Right cardiac atrium (tissue), 5 donors: ENCODE results near the gene HMCN1. TPM values are rescaled to one million over a fixed set of nuclear protein-coding genes. Genes with fewer than 3 reads are reported as not detected.

Source experiments
- ATAC-seq, 2 donors: fragments of 200-7000 bp; cut with Tn5 transposase; one replicate each; pipeline versions ENCODE4 v1.8.0 to v1.9.1; 2020; ENCODE audit warnings: moderate library complexity in 2 of 2, mild to moderate bottlenecking in 1 of 2
- DNase-seq, 3 donors: peaks; one replicate each; pipeline ENCODE4 v3.0.0-alpha.2; 2020
- H3K27ac ChIP-seq: one replicate; pipeline ENCODE4 v1.5.1; 2013; ENCODE audit warnings: mild to moderate bottlenecking, low read length, control low read depth, moderate library complexity
- H3K27me3 ChIP-seq: one replicate; pipeline ENCODE4 v1.6.1; 2013; ENCODE audit not compliant: control insufficient read depth, insufficient read depth
- H3K4me1 ChIP-seq: one replicate; pipeline ENCODE4 v1.6.1; 2013; ENCODE audit warnings: low read length; ENCODE audit not compliant: control insufficient read depth, insufficient read depth
- H3K4me3 ChIP-seq: one replicate; pipeline ENCODE4 v1.5.1; 2013; ENCODE audit warnings: low read length, control low read depth
- H3K9me3 ChIP-seq: one replicate; pipeline ENCODE4 v1.6.1; 2013; ENCODE audit warnings: low read length; ENCODE audit not compliant: control insufficient read depth
- WGBS: extraction: QIAGEN DNeasy Blood & Tissue Kit; methylation state at CpG from one replicate; pipeline ENCODE4 v1.1.7; 2013; 5-methylcytosine and 5-hydroxymethylcytosine counted together
- intact Hi-C, 4 donors: fragments of 100-400 bp; cut with DNase I; formaldehyde crosslinking; loops; one replicate each; pipeline versions ENCODE4 v1.11.0 to v1.14.0; 2022 to 2023
- polyA plus RNA-seq: library from polyadenylated mRNA; stranded (reverse); fragments of 200-250 nt; gene quantifications from one replicate; pipeline ENCODE4 v1.2.3, GENCODE V29; 2013
- total RNA-seq, 4 donors: library from RNA; stranded (reverse); fragmentation: NEBNext Ultra II Directional; extraction: Animal tissue kit (Norgen Biotek cat#: 25700); gene quantifications; one replicate each; pipeline ENCODE4 v1.2.1, GENCODE V29; 2021
- donor health status: healthy with polysubstance abuse.
- donor health status: DM: no; HTN: yes; CAD: no.
- donor health status: DM: no; HTN: no; CAD: no.
- donor health status: DM: no; HTN: yes; CAD: no; lungs with severe emphysema.
- donor health status: DM: yes; HTN: yes; CAD: no.

Gene HMCN1
- total and polyA plus RNA-seq, 5 donors = 4.0 to 17.1 (median 14.8) TPM

DNA sequence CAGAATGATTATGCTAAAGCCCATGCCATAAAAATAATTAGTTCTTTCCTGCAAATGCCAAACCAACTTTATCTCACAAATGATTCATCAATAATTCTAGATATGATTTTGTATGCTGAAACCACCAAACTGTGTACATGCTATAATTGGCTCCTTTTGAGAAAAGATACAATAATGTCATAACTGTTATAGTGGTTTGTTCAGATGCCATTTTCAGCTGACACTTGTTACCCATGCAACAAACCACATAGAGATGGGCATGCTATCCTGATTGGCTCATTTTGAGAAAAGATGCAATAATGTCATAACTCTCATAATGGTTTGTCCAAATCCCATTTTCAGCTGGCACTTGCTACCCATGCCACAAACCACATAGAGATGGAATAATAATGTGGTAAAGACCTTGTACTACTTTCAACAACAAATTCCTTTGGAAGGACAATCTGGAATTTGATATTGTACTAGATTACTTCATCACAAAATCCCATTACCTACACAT is 357.1 kb downstream of the HMCN1 start:
- no peak for ATAC-seq
- intact Hi-C loops = no loop called here
- Histone ChIP-seq H3K27ac (no peak overlapping the region), H3K27me3 (no peaks in the 10 kb centered on the region), H3K4me3 (no peak overlapping the region), H3K4me1 (no peaks in the 10 kb centered on the region), H3K9me3 (no peaks in the 10 kb centered on the region)
- DNase-seq = no peak

- DNase-seq (peak in 1 of 3 donors; percentile 36), ATAC-seq (peak; percentile 81 to 95)
- Histone ChIP-seq H3K9me3 (no peaks in the 10 kb centered on the region), H3K27ac (no peak overlapping the region), H3K27me3 (no peaks in the 10 kb centered on the region), H3K4me1 (no peaks in the 10 kb centered on the region), H3K4me3 (no peak overlapping the region)
- intact Hi-C loops = no loop called here
- WGBS = 24% methylated on average over 2 of the region's 2 CpGs
Observed at GRCh38 chr1:186093437-186093836, 359.2 kb downstream of the HMCN1 start.

DNA sequence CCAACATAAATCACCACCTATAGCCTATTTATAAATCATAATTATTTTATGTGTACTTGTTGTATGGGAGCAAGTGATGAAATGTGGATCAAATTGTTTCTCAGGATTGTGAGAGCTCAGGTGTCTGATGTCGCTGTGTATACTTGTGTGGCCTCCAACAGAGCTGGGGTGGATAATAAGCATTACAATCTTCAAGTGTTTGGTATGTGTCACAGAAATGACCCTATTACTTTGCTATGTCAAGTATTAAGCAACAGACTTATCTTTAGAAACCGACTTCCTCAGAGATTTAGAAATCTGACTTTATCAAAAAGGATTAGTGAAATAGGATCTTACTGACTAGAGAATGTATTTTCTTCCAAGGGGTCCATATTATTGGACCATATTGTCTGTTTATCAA is 360.0 kb downstream of the HMCN1 start:
- ATAC-seq = peak; percentile 38 to 81
- no peaks in the 10 kb centered on the region for H3K9me3 ChIP-seq
- intact Hi-C loops = no loop called here
- no peak for DNase-seq
- H3K27ac ChIP-seq = no peak overlapping the region
- no peaks in the 10 kb centered on the region for H3K4me1 ChIP-seq
- H3K4me3 ChIP-seq = no peak overlapping the region
- WGBS = 46% methylated on average over 2 of the region's 2 CpGs
- no peaks in the 10 kb centered on the region for H3K27me3 ChIP-seq

DNA sequence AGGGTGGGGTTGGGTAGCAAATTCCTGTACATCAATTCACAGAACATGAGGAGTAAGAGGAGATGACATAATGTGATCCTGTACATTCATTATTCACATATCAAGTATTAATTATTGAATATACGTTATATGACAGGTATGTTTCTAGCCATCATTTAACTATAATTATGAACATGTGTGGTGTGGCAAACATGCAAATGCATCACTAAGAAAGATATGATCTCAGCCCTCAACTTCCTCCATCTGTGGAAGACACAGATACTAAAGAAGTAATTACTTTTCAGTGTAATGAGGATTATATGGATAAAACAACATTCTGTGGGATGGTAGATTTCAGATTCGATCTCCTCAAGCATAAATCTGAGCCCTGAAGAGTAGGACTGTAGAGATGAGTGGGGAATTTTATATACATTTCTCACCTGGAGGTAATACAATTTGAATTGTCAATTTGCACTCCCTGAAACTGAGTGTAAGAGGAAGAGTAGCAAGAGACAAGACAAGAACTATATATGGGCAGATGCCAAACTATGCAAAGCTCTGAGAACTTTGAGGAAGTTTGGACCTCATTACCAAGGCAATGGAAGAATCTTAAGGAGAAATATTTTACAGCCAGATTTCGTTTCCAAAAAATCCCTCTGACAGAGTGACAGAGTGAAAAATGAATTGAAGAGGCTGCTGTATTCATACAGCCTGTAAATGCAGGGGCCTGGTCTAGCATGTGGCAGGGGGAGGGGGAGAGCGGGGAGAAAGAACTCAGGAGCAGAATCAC is 365.3 kb downstream of the HMCN1 start:
- Histone ChIP-seq H3K4me1 (no peaks in the 10 kb centered on the region), H3K27me3 (no peaks in the 10 kb centered on the region), H3K27ac (no peak overlapping the region), H3K4me3 (no peak overlapping the region), H3K9me3 (no peaks in the 10 kb centered on the region)
- WGBS = 77% methylated on average over 4 of the region's 4 CpGs
- intact Hi-C loops = no loop called here
- DNase-seq (no peak), ATAC-seq (no peak)

GRCh38 chr1:186102107-186102506 is 367.9 kb downstream of the HMCN1 start:
- intact Hi-C loops = no loop called here
- ATAC-seq = no peak

DNA sequence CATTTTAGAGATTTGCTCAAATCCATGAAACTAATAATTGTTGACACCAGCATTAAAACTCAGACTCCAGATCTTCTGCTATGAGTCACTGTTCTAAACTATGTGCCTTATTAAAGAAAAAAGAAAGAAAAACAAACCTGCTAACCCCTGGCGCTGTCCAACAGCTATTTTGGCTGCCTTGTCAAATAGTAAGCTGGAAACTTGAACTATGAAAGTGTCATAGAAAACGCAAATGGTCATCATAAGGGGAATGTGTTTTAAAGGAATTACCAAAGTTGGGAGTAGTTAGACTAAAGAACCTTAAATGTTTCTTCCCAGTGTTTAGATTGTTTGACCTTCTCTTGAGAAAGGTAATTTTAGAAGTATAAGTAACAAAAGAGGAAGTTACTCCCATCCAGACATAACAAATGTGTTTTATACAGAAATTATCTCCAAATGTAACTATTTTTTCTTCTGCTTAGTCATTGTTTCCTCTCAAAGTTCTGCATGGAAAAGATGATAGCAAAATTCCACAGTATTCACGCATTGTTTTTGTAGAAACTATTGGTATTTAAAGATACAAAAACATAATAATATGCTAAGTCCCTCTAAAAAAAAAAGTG is 368.5 kb downstream of the HMCN1 start:
- 23% methylated on average over 3 of the region's 3 CpGs for WGBS
- Histone ChIP-seq H3K4me1 (no peaks in the 10 kb centered on the region), H3K27ac (no peak overlapping the region), H3K9me3 (no peaks in the 10 kb centered on the region), H3K27me3 (no peaks in the 10 kb centered on the region), H3K4me3 (no peak overlapping the region)
- DNase-seq = peak; percentile 21 to 47 (median 28)
- ATAC-seq = peak; percentile 86 to 92
- intact Hi-C loops = no loop called here

More at GRCh38 chr1:186102107-186102506, 367.9 kb downstream of the HMCN1 start:
- WGBS = 72% methylated on average over 1 of the region's 1 CpG
- DNase-seq = no peak
- Histone ChIP-seq H3K4me3 (no peak overlapping the region), H3K27ac (no peak overlapping the region), H3K4me1 (no peaks in the 10 kb centered on the region), H3K27me3 (no peaks in the 10 kb centered on the region), H3K9me3 (no peaks in the 10 kb centered on the region)

GRCh38 chr1:186104459-186104858 is 370.3 kb downstream of the HMCN1 start:
- 96% methylated on average over 1 of the region's 1 CpG for WGBS
- Histone ChIP-seq H3K27me3 (no peaks in the 10 kb centered on the region), H3K9me3 (no peaks in the 10 kb centered on the region), H3K27ac (no peak overlapping the region), H3K4me1 (no peaks in the 10 kb centered on the region), H3K4me3 (no peak overlapping the region)
- DNase-seq = no peak
- intact Hi-C loops = no loop called here
- no peak for ATAC-seq

- H3K4me1 ChIP-seq = no peaks in the 10 kb centered on the region
- no peaks in the 10 kb centered on the region for H3K27me3 ChIP-seq
- DNase-seq = peak in 1 of 3 donors; percentile 29
- intact Hi-C loops = no loop called here
- ATAC-seq = peak; percentile 71 to 99
- 87% methylated on average over 2 of the region's 2 CpGs for WGBS
- H3K9me3 ChIP-seq = no peaks in the 10 kb centered on the region
- no peak overlapping the region for H3K4me3 ChIP-seq
- no peak overlapping the region for H3K27ac ChIP-seq
Observed at GRCh38 chr1:186112280-186112679, 378.1 kb downstream of the HMCN1 start.

DNA sequence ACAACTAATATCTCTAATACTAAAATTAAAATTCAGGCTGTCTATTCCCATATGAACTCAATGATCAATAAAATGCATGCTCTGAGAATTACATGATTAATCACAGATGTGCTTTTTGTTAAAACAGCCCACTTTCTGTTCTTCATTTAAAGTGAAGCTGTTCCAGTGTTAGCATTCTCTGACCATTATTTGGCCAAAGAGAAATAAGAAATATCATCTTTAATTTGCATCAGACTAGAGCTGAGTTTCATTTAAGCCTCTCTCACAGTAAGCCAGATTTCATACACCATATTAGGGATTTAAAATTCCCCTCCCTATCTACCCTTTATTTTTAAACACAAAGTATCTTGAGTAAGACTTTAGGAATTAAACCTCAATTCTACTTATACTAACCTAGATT is 379.3 kb downstream of the HMCN1 start:
- no peaks in the 10 kb centered on the region for H3K4me1 ChIP-seq
- no peak overlapping the region for H3K27ac ChIP-seq
- DNase-seq (no peak), ATAC-seq (no peak)
- no peaks in the 10 kb centered on the region for H3K9me3 ChIP-seq
- H3K4me3 ChIP-seq = no peak overlapping the region
- H3K27me3 ChIP-seq = no peaks in the 10 kb centered on the region
- intact Hi-C loops = no loop called here

- no peak overlapping the region for H3K4me3 ChIP-seq
- H3K9me3 ChIP-seq = no peaks in the 10 kb centered on the region
- intact Hi-C loops = no loop called here
- DNase-seq = no peak
- H3K4me1 ChIP-seq = no peaks in the 10 kb centered on the region
- 97% methylated on average over 1 of the region's 1 CpG for WGBS
- H3K27me3 ChIP-seq = no peaks in the 10 kb centered on the region
- no peak overlapping the region for H3K27ac ChIP-seq
- no peak for ATAC-seq
Observed at GRCh38 chr1:186118724-186119123, 384.5 kb downstream of the HMCN1 start.

DNA sequence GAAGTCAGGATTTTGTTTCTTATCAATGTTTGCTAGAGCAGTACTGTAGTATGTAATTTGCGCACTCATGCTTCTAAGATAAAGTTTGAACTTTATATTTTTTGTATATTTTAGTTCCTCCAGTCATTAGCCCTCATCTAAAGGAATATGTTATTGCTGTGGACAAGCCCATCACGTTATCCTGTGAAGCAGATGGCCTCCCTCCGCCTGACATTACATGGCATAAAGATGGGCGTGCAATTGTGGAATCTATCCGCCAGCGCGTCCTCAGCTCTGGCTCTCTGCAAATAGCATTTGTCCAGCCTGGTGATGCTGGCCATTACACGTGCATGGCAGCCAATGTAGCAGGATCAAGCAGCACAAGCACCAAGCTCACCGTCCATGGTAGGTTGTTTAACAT is 388.6 kb downstream of the HMCN1 start:
- Histone ChIP-seq H3K27ac (no peak overlapping the region), H3K4me1 (no peaks in the 10 kb centered on the region), H3K27me3 (no peaks in the 10 kb centered on the region), H3K4me3 (no peak overlapping the region), H3K9me3 (no peaks in the 10 kb centered on the region)
- no peak for ATAC-seq
- DNase-seq = peak in 1 of 3 donors; percentile 21
- 89% methylated on average over 9 of the region's 9 CpGs for WGBS
- intact Hi-C loops = no loop called here
